ENCODE results near the gene SLC6A9. TPM values are rescaled to one million over a fixed set of nuclear protein-coding genes. Genes with fewer than 3 reads are reported as not detected.

Gene SLC6A9
- total and polyA plus RNA-seq, 4 donors: 0.57 to 47.7 (median 3.6) TPM

- Histone ChIP-seq H3K4me3 (ENCODE audit: low read depth in 1 of 3, low read length in 3 of 3) (peak overlapping the region; percentile 78 to 99 (median 85)), H3K9ac (ENCODE audit: low read depth in 1 of 2, low read length in 2 of 2) (peak overlapping the region; percentile 8 to 84), H3K36me3 (ENCODE audit: control insufficient read depth in 4 of 4, insufficient read depth in 3 of 4, low read depth in 1 of 4, low read length in 3 of 4) (peaks cover 0 to 6% (median 0%) of the 10 kb centered on the region in 4 donors), H3K9me3 (ENCODE audit: control insufficient read depth in 4 of 4, low read length in 3 of 4) (no peaks in the 10 kb centered on the region), H3K27me3 (ENCODE audit: control insufficient read depth in 4 of 4, insufficient read depth in 4 of 4, low read length in 3 of 4) (no peaks in the 10 kb centered on the region), H3K4me1 (ENCODE audit: control insufficient read depth in 4 of 4, insufficient read depth in 4 of 4, low read length in 3 of 4) (peaks cover 5 to 28% (median 22%) of the 10 kb centered on the region in 4 donors), H3K27ac (ENCODE audit: low read depth in 1 of 2, low read length in 2 of 2) (peak overlapping the region; percentile 89 to 98)
- no peak for TF ChIP-seq MAX (IDR thresholded peaks at IDR 0.05)
- TF ChIP-seq TAF1 (conservative IDR thresholded peaks at IDR 0.05): no peak
- TF ChIP-seq, protein P1, sequence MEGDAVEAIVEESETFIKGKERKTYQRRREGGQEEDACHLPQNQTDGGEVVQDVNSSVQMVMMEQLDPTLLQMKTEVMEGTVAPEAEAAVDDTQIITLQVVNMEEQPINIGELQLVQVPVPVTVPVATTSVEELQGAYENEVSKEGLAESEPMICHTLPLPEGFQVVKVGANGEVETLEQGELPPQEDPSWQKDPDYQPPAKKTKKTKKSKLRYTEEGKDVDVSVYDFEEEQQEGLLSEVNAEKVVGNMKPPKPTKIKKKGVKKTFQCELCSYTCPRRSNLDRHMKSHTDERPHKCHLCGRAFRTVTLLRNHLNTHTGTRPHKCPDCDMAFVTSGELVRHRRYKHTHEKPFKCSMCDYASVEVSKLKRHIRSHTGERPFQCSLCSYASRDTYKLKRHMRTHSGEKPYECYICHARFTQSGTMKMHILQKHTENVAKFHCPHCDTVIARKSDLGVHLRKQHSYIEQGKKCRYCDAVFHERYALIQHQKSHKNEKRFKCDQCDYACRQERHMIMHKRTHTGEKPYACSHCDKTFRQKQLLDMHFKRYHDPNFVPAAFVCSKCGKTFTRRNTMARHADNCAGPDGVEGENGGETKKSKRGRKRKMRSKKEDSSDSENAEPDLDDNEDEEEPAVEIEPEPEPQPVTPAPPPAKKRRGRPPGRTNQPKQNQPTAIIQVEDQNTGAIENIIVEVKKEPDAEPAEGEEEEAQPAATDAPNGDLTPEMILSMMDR (IDR thresholded peaks at IDR 0.05; ENCODE audit: low read depth, low read length, missing input control): no peak
- TF ChIP-seq, protein P2, sequence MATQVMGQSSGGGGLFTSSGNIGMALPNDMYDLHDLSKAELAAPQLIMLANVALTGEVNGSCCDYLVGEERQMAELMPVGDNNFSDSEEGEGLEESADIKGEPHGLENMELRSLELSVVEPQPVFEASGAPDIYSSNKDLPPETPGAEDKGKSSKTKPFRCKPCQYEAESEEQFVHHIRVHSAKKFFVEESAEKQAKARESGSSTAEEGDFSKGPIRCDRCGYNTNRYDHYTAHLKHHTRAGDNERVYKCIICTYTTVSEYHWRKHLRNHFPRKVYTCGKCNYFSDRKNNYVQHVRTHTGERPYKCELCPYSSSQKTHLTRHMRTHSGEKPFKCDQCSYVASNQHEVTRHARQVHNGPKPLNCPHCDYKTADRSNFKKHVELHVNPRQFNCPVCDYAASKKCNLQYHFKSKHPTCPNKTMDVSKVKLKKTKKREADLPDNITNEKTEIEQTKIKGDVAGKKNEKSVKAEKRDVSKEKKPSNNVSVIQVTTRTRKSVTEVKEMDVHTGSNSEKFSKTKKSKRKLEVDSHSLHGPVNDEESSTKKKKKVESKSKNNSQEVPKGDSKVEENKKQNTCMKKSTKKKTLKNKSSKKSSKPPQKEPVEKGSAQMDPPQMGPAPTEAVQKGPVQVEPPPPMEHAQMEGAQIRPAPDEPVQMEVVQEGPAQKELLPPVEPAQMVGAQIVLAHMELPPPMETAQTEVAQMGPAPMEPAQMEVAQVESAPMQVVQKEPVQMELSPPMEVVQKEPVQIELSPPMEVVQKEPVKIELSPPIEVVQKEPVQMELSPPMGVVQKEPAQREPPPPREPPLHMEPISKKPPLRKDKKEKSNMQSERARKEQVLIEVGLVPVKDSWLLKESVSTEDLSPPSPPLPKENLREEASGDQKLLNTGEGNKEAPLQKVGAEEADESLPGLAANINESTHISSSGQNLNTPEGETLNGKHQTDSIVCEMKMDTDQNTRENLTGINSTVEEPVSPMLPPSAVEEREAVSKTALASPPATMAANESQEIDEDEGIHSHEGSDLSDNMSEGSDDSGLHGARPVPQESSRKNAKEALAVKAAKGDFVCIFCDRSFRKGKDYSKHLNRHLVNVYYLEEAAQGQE (IDR thresholded peaks at IDR 0.05): no peak
- TF ChIP-seq FOXA2 (IDR thresholded peaks at IDR 0.05): no peak
- no peak for TF ChIP-seq RXRA (IDR thresholded peaks at IDR 0.05)
- TF ChIP-seq RAD21 (IDR thresholded peaks at IDR 0.05): no peak
- no peak for TF ChIP-seq GABPA (IDR thresholded peaks at IDR 0.05 in 1 of 2, conservative IDR thresholded peaks at IDR 0.05 in 1 of 2)
- no peak for TF ChIP-seq SP1 (IDR thresholded peaks at IDR 0.05)
- TF ChIP-seq, protein P3, sequence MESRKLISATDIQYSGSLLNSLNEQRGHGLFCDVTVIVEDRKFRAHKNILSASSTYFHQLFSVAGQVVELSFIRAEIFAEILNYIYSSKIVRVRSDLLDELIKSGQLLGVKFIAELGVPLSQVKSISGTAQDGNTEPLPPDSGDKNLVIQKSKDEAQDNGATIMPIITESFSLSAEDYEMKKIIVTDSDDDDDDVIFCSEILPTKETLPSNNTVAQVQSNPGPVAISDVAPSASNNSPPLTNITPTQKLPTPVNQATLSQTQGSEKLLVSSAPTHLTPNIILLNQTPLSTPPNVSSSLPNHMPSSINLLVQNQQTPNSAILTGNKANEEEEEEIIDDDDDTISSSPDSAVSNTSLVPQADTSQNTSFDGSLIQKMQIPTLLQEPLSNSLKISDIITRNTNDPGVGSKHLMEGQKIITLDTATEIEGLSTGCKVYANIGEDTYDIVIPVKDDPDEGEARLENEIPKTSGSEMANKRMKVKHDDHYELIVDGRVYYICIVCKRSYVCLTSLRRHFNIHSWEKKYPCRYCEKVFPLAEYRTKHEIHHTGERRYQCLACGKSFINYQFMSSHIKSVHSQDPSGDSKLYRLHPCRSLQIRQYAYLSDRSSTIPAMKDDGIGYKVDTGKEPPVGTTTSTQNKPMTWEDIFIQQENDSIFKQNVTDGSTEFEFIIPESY (IDR thresholded peaks at IDR 0.05): no peak
- TF ChIP-seq HNF4A (conservative IDR thresholded peaks at IDR 0.05): no peak
- no peak for TF ChIP-seq FOXA1 (IDR thresholded peaks at IDR 0.05)
- TF ChIP-seq NR2F2 (IDR thresholded peaks at IDR 0.05): no peak
- no peak for TF ChIP-seq JUND (IDR thresholded peaks at IDR 0.05)
- TF ChIP-seq EGR1 (IDR thresholded peaks at IDR 0.05; ENCODE audit: low read depth in 2 of 2): no peak
- TF ChIP-seq ATF3 (IDR thresholded peaks at IDR 0.05): no peak
- WGBS: 8% methylated on average over 27 of the region's 27 CpGs
- no peak for DNase-seq (ENCODE audit: low spot score)
Observed at GRCh38 chr1:43947061-43947873, 84.0 kb downstream of the SLC6A9 start.

Other genes with a start within 250 kb of the SLC6A9 start
- under 1 TPM in 1 of 2 donors, not detected in 1; 0.08 TPM for gene ARTN, start 97.7 kb downstream of the SLC6A9 start, total RNA-seq
- under 1 TPM in 1 of 2 donors, not detected in 1; 0.05 TPM for gene ARTN, start 97.7 kb downstream of the SLC6A9 start, polyA plus RNA-seq
- gene IPO13, start 84.5 kb downstream of the SLC6A9 start, total RNA-seq: 10 to 100 TPM in 1 of 2 donors, 1 to 10 TPM in 1; 9.1 to 15.1 TPM
- 10 to 100 TPM in 1 of 2 donors, 1 to 10 TPM in 1; 8.6 to 12.0 TPM for gene IPO13, start 84.5 kb downstream of the SLC6A9 start, polyA plus RNA-seq
- gene DPH2, start 61.5 kb downstream of the SLC6A9 start, total RNA-seq: 10 to 100 TPM in 1 of 2 donors, 1 to 10 TPM in 1; 9.3 to 20.9 TPM
- 10 to 100 TPM; 13.0 to 17.7 TPM for gene DPH2, start 61.5 kb downstream of the SLC6A9 start, polyA plus RNA-seq
- 10 to 100 TPM; 69.5 to 99.5 TPM for gene ATP6V0B, start 56.5 kb downstream of the SLC6A9 start, total RNA-seq
- gene ATP6V0B, start 56.5 kb downstream of the SLC6A9 start, polyA plus RNA-seq: 100 to 1,000 TPM; 158 to 277 TPM
- 10 to 100 TPM; 12.8 to 19.4 TPM for gene B4GALT2, start 52.3 kb downstream of the SLC6A9 start, total RNA-seq
- gene B4GALT2, start 52.3 kb downstream of the SLC6A9 start, polyA plus RNA-seq: 10 to 100 TPM in 1 of 2 donors, 1 to 10 TPM in 1; 2.9 to 31.5 TPM
- gene CCDC24, start 39.9 kb downstream of the SLC6A9 start, total RNA-seq: 1 to 10 TPM in 1 of 2 donors, under 1 TPM in 1; 0.92 to 4.2 TPM
- 1 to 10 TPM; 2.2 to 2.5 TPM for gene CCDC24, start 39.9 kb downstream of the SLC6A9 start, polyA plus RNA-seq
- not detected for gene KLF17, start 87.4 kb upstream of the SLC6A9 start, total RNA-seq
- not detected for gene KLF17, start 87.4 kb upstream of the SLC6A9 start, polyA plus RNA-seq
- gene KLF18, start 110.2 kb upstream of the SLC6A9 start, total RNA-seq: not detected
- not detected for gene KLF18, start 110.2 kb upstream of the SLC6A9 start, polyA plus RNA-seq
- 10 to 100 TPM; 15.3 to 24.8 TPM for gene DMAP1, start 182.0 kb upstream of the SLC6A9 start, total RNA-seq
- 10 to 100 TPM; 15.7 to 21.0 TPM for gene DMAP1, start 182.0 kb upstream of the SLC6A9 start, polyA plus RNA-seq

All from liver (tissue), 9 donors.